HEK293T (cell line): ENCODE measurements around the gene YIF1A.

Source experiments
- ARNT ChIP-seq: fragments of 450-650 bp; IDR thresholded peaks from 2 replicates; pipeline ENCODE4 v1.6.1; 2017; ENCODE audit warnings: mild to moderate bottlenecking
- BHLHE40 ChIP-seq: fragments of 450-650 bp; IDR thresholded peaks from 2 replicates; pipeline ENCODE4 v1.6.1; 2016; ENCODE audit warnings: mild to moderate bottlenecking, moderate library complexity, borderline replicate concordance
- CTBP1 ChIP-seq: fragments of 450-650 bp; IDR thresholded peaks from 2 replicates; pipeline ENCODE4 v1.6.1; 2016; ENCODE audit warnings: borderline replicate concordance
- ELF4 ChIP-seq: fragments of 450-650 bp; IDR thresholded peaks from 2 replicates; pipeline ENCODE4 v1.6.1; 2017; ENCODE audit warnings: antibody characterized with exemption
- FOXA1 ChIP-seq: fragments of 450-650 bp; IDR thresholded peaks from 2 replicates; pipeline ENCODE4 v1.6.1; 2016; ENCODE audit warnings: mild to moderate bottlenecking
- FOXM1 ChIP-seq: fragments of 450-650 bp; IDR thresholded peaks from 2 replicates; pipeline ENCODE4 v1.6.1; 2017; ENCODE audit warnings: mild to moderate bottlenecking, borderline replicate concordance
- HDGF ChIP-seq: fragments of 450-650 bp; IDR thresholded peaks from 2 replicates; pipeline ENCODE4 v1.6.1; 2017; ENCODE audit warnings: antibody characterized with exemption, borderline replicate concordance
- NFRKB ChIP-seq: fragments of 450-650 bp; IDR thresholded peaks from 2 replicates; pipeline ENCODE4 v1.6.1; 2016; ENCODE audit warnings: mild to moderate bottlenecking, moderate library complexity
- PKNOX1 ChIP-seq: fragments of 450-650 bp; IDR thresholded peaks from 2 replicates; pipeline ENCODE4 v1.6.1; 2016
- SP1 ChIP-seq: fragments of 450-650 bp; IDR thresholded peaks from 2 replicates; pipeline ENCODE4 v1.6.1; 2017
- SUZ12 ChIP-seq: fragments of 450-650 bp; IDR thresholded peaks from 2 replicates; pipeline ENCODE4 v1.6.1; 2016; ENCODE audit warnings: mild to moderate bottlenecking
- TARDBP ChIP-seq: fragments of 450-650 bp; IDR thresholded peaks from 2 replicates; pipeline ENCODE4 v1.6.1; 2016
- ZNF384 ChIP-seq: fragments of 450-650 bp; IDR thresholded peaks from 2 replicates; pipeline ENCODE4 v1.6.1; 2016

GRCh38 chr11:66292543-66293332, 3.8 kb upstream of the YIF1A start:
- TF ChIP-seq BHLHE40 (no peak), NFRKB (no peak), TARDBP (no peak), ZNF384 (no peak), SUZ12 (no peak), FOXA1 (no peak), SP1 (no peak), PKNOX1 (no peak), FOXM1 (no peak), ELF4 (no peak), CTBP1 (no peak), ARNT (no peak), HDGF (no peak)
